WTC11 (cell line): ENCODE data around the gene USH2A.

Experiments
- CREM ChIP-seq: sonication (generic); formaldehyde crosslinking; IDR thresholded peaks from 2 replicates; pipeline ENCODE4 v1.8.1; 2022; ENCODE audit warnings: mild to moderate bottlenecking, missing genetic modification reagents, moderate library complexity
- SMAD3 ChIP-seq: sonication (generic); formaldehyde crosslinking; IDR thresholded peaks from 2 replicates; pipeline ENCODE4 v1.8.0; 2022; ENCODE audit warnings: missing genetic modification reagents, mild to moderate bottlenecking, borderline replicate concordance
- TEAD1 ChIP-seq: sonication (generic); formaldehyde crosslinking; IDR thresholded peaks from 2 replicates; pipeline ENCODE4 v1.8.0; 2022; ENCODE audit warnings: mild to moderate bottlenecking, missing genetic modification reagents
- ZNF317 ChIP-seq: sonication (generic); formaldehyde crosslinking; IDR thresholded peaks from 2 replicates; pipeline ENCODE4 v1.8.1; 2023; ENCODE audit warnings: low read depth, mild to moderate bottlenecking, moderate library complexity, missing genetic modification reagents, borderline replicate concordance
- TF ChIP-seq, protein P1 (sequence below): sonication (generic); formaldehyde crosslinking; IDR thresholded peaks from 2 replicates; pipeline ENCODE4 v1.8.0; 2023; ENCODE audit warnings: missing genetic modification reagents, mild to moderate bottlenecking, borderline replicate concordance
- TF ChIP-seq, protein P2 (sequence below): sonication (generic); formaldehyde crosslinking; IDR thresholded peaks from 2 replicates; pipeline ENCODE4 v1.8.1; 2023; ENCODE audit warnings: mild to moderate bottlenecking, missing genetic modification reagents
- TF ChIP-seq, protein P3 (sequence below): sonication (generic); formaldehyde crosslinking; IDR thresholded peaks from 2 replicates; pipeline ENCODE4 v1.8.0; 2022; ENCODE audit warnings: missing genetic modification reagents
- TF ChIP-seq, protein P4 (sequence below): fragments of 200-600 bp; IDR thresholded peaks from 2 replicates; pipeline ENCODE4 v1.8.0; 2022; ENCODE audit warnings: antibody characterized with exemption
- TF ChIP-seq, protein P5 (sequence below): sonication (generic); formaldehyde crosslinking; IDR thresholded peaks from 2 replicates; pipeline ENCODE4 v1.8.1; 2022; ENCODE audit warnings: mild to moderate bottlenecking, missing genetic modification reagents, moderate library complexity, borderline replicate concordance

DNA sequence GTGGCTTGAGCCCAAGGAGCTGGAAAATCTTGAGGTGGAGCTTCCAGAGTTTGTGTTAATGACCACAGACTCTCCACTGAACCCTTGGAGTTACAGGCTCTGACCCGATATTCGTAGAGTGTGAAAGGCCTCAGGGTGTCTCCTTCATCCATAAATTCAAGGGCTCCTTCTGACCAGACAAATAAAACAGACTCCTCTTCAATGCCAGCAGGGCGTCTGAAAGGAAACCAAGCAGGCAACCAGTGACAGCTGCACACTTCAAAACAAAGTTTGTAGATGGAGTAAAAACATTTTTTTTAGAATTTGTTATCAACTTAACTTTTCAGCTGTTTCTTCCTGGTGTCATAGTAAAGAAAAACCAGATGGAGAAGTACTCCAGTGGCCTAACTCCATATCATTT, 695.1 kb downstream of the USH2A start:
- TF ChIP-seq, protein P1, sequence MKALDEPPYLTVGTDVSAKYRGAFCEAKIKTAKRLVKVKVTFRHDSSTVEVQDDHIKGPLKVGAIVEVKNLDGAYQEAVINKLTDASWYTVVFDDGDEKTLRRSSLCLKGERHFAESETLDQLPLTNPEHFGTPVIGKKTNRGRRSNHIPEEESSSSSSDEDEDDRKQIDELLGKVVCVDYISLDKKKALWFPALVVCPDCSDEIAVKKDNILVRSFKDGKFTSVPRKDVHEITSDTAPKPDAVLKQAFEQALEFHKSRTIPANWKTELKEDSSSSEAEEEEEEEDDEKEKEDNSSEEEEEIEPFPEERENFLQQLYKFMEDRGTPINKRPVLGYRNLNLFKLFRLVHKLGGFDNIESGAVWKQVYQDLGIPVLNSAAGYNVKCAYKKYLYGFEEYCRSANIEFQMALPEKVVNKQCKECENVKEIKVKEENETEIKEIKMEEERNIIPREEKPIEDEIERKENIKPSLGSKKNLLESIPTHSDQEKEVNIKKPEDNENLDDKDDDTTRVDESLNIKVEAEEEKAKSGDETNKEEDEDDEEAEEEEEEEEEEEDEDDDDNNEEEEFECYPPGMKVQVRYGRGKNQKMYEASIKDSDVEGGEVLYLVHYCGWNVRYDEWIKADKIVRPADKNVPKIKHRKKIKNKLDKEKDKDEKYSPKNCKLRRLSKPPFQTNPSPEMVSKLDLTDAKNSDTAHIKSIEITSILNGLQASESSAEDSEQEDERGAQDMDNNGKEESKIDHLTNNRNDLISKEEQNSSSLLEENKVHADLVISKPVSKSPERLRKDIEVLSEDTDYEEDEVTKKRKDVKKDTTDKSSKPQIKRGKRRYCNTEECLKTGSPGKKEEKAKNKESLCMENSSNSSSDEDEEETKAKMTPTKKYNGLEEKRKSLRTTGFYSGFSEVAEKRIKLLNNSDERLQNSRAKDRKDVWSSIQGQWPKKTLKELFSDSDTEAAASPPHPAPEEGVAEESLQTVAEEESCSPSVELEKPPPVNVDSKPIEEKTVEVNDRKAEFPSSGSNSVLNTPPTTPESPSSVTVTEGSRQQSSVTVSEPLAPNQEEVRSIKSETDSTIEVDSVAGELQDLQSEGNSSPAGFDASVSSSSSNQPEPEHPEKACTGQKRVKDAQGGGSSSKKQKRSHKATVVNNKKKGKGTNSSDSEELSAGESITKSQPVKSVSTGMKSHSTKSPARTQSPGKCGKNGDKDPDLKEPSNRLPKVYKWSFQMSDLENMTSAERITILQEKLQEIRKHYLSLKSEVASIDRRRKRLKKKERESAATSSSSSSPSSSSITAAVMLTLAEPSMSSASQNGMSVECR: no peak
- no peak for TF ChIP-seq SMAD3 (CRISPR knock-in tag)
- TF ChIP-seq, protein P2, sequence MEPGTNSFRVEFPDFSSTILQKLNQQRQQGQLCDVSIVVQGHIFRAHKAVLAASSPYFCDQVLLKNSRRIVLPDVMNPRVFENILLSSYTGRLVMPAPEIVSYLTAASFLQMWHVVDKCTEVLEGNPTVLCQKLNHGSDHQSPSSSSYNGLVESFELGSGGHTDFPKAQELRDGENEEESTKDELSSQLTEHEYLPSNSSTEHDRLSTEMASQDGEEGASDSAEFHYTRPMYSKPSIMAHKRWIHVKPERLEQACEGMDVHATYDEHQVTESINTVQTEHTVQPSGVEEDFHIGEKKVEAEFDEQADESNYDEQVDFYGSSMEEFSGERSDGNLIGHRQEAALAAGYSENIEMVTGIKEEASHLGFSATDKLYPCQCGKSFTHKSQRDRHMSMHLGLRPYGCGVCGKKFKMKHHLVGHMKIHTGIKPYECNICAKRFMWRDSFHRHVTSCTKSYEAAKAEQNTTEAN (CRISPR knock-in tag): no peak
- TF ChIP-seq TEAD1 (CRISPR knock-in tag): no peak
- TF ChIP-seq, protein P3, sequence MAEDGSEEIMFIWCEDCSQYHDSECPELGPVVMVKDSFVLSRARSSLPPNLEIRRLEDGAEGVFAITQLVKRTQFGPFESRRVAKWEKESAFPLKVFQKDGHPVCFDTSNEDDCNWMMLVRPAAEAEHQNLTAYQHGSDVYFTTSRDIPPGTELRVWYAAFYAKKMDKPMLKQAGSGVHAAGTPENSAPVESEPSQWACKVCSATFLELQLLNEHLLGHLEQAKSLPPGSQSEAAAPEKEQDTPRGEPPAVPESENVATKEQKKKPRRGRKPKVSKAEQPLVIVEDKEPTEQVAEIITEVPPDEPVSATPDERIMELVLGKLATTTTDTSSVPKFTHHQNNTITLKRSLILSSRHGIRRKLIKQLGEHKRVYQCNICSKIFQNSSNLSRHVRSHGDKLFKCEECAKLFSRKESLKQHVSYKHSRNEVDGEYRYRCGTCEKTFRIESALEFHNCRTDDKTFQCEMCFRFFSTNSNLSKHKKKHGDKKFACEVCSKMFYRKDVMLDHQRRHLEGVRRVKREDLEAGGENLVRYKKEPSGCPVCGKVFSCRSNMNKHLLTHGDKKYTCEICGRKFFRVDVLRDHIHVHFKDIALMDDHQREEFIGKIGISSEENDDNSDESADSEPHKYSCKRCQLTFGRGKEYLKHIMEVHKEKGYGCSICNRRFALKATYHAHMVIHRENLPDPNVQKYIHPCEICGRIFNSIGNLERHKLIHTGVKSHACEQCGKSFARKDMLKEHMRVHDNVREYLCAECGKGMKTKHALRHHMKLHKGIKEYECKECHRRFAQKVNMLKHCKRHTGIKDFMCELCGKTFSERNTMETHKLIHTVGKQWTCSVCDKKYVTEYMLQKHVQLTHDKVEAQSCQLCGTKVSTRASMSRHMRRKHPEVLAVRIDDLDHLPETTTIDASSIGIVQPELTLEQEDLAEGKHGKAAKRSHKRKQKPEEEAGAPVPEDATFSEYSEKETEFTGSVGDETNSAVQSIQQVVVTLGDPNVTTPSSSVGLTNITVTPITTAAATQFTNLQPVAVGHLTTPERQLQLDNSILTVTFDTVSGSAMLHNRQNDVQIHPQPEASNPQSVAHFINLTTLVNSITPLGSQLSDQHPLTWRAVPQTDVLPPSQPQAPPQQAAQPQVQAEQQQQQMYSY (CRISPR knock-in tag): no peak
- TF ChIP-seq, protein P4, sequence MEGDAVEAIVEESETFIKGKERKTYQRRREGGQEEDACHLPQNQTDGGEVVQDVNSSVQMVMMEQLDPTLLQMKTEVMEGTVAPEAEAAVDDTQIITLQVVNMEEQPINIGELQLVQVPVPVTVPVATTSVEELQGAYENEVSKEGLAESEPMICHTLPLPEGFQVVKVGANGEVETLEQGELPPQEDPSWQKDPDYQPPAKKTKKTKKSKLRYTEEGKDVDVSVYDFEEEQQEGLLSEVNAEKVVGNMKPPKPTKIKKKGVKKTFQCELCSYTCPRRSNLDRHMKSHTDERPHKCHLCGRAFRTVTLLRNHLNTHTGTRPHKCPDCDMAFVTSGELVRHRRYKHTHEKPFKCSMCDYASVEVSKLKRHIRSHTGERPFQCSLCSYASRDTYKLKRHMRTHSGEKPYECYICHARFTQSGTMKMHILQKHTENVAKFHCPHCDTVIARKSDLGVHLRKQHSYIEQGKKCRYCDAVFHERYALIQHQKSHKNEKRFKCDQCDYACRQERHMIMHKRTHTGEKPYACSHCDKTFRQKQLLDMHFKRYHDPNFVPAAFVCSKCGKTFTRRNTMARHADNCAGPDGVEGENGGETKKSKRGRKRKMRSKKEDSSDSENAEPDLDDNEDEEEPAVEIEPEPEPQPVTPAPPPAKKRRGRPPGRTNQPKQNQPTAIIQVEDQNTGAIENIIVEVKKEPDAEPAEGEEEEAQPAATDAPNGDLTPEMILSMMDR: no peak
- TF ChIP-seq, protein P5, sequence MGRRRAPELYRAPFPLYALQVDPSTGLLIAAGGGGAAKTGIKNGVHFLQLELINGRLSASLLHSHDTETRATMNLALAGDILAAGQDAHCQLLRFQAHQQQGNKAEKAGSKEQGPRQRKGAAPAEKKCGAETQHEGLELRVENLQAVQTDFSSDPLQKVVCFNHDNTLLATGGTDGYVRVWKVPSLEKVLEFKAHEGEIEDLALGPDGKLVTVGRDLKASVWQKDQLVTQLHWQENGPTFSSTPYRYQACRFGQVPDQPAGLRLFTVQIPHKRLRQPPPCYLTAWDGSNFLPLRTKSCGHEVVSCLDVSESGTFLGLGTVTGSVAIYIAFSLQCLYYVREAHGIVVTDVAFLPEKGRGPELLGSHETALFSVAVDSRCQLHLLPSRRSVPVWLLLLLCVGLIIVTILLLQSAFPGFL (CRISPR knock-in tag): no peak
- TF ChIP-seq CREM (CRISPR knock-in tag): no peak
- TF ChIP-seq ZNF317 (CRISPR knock-in tag): no peak
